H9 (cell line): ENCODE measurements around the gene TUBB4B. TPM values are rescaled to one million over a fixed set of nuclear protein-coding genes. Genes with fewer than 3 reads are reported as not detected.

ENCODE experiments used
- DNase-seq: peaks from one replicate; pipeline ENCODE4 v3.0.0-alpha.2; 2017
- H2AFZ ChIP-seq: one replicate; pipeline ENCODE4 v1.6.1; 2013; ENCODE audit warnings: mild to moderate bottlenecking, low read length, control low read depth, moderate library complexity
- H2AK5ac ChIP-seq: 2 replicates; pipeline ENCODE4 v1.6.1; 2013; ENCODE audit warnings: low read length, control low read depth, mixed read lengths; ENCODE audit not compliant: insufficient read length
- H2BK120ac ChIP-seq: one replicate; pipeline ENCODE4 v1.6.1; 2013; ENCODE audit warnings: low read depth, mild to moderate bottlenecking, low read length, control low read depth, inconsistent platforms; ENCODE audit not compliant: poor library complexity, severe bottlenecking
- H2BK12ac ChIP-seq: 2 replicates; pipeline ENCODE4 v1.6.1; 2013; ENCODE audit warnings: low read length, control low read depth, mixed read lengths, low read depth; ENCODE audit not compliant: insufficient read length
- H2BK15ac ChIP-seq: 2 replicates; pipeline ENCODE4 v1.6.1; 2013; ENCODE audit warnings: low read depth, low read length, control low read depth
- H2BK20ac ChIP-seq: one replicate; pipeline ENCODE4 v1.6.1; 2013; ENCODE audit warnings: low read depth, mild to moderate bottlenecking, low read length, control low read depth, inconsistent platforms; ENCODE audit not compliant: poor library complexity, severe bottlenecking
- H2BK5ac ChIP-seq: 2 replicates; pipeline ENCODE4 v1.6.1; 2013; ENCODE audit warnings: low read length, control low read depth, mixed read lengths; ENCODE audit not compliant: insufficient read length
- H3K14ac ChIP-seq: 2 replicates; pipeline ENCODE4 v1.6.1; 2013; ENCODE audit warnings: low read length, control low read depth; ENCODE audit not compliant: insufficient read depth
- H3K18ac ChIP-seq: 2 replicates; pipeline ENCODE4 v1.6.1; 2013; ENCODE audit warnings: low read depth, mild to moderate bottlenecking, mixed read lengths, low read length, control low read depth; ENCODE audit not compliant: insufficient read length
- H3K23ac ChIP-seq: 2 replicates; pipeline ENCODE4 v1.6.1; 2013; ENCODE audit warnings: low read length, control low read depth, mixed read lengths, low read depth; ENCODE audit not compliant: insufficient read length
- H3K23me2 ChIP-seq: 2 replicates; pipeline ENCODE4 v1.6.1; 2013; ENCODE audit warnings: low read depth, mild to moderate bottlenecking, mixed read lengths, low read length, control low read depth; ENCODE audit not compliant: insufficient read length, poor library complexity, severe bottlenecking
- H3K27ac ChIP-seq: 2 replicates; pipeline ENCODE4 v1.5.1; 2013; ENCODE audit warnings: low read length, control low read depth, mixed read lengths, low read depth; ENCODE audit not compliant: insufficient read length
- H3K27me3 ChIP-seq: 2 replicates; pipeline ENCODE4 v1.6.1; 2013; ENCODE audit warnings: low read length, control low read depth, inconsistent platforms; ENCODE audit not compliant: insufficient read depth
- H3K4ac ChIP-seq: 2 replicates; pipeline ENCODE4 v1.6.1; 2013; ENCODE audit warnings: low read depth, mild to moderate bottlenecking, control low read depth, inconsistent platforms, low read length, moderate library complexity
- H3K4me1 ChIP-seq: 2 replicates; pipeline ENCODE4 v1.6.1; 2013; ENCODE audit warnings: low read length, control low read depth, inconsistent platforms; ENCODE audit not compliant: insufficient read depth
- H3K4me2 ChIP-seq: 2 replicates; pipeline ENCODE4 v1.6.1; 2013; ENCODE audit warnings: low read length, control low read depth, mixed read lengths; ENCODE audit not compliant: insufficient read length, insufficient read depth
- H3K56ac ChIP-seq: 2 replicates; pipeline ENCODE4 v1.6.1; 2013; ENCODE audit warnings: low read depth, mild to moderate bottlenecking, mixed read lengths, low read length, control low read depth; ENCODE audit not compliant: insufficient read length
- H3K79me1 ChIP-seq: 2 replicates; pipeline ENCODE4 v1.6.1; 2013; ENCODE audit warnings: low read depth, mild to moderate bottlenecking, moderate library complexity, low read length, control low read depth, inconsistent platforms; ENCODE audit not compliant: insufficient read depth, poor library complexity, severe bottlenecking
- H3K79me2 ChIP-seq: 2 replicates; pipeline ENCODE4 v1.6.1; 2013; ENCODE audit warnings: low read length, control low read depth, inconsistent platforms; ENCODE audit not compliant: insufficient read depth
- H3K9ac ChIP-seq: 2 replicates; pipeline ENCODE4 v1.6.1; 2013; ENCODE audit warnings: low read length, control low read depth, mixed read lengths; ENCODE audit not compliant: insufficient read length; ENCODE audit errors: extremely low read depth
- H3K9me3 ChIP-seq: one replicate; pipeline ENCODE4 v1.6.1; 2013; ENCODE audit warnings: low read depth, low read length, inconsistent platforms; ENCODE audit not compliant: control insufficient read depth
- H3T11ph ChIP-seq: one replicate; pipeline ENCODE4 v1.6.1; 2013; ENCODE audit warnings: mild to moderate bottlenecking, low read length, control low read depth, inconsistent platforms
- H4K20me1 ChIP-seq: one replicate; pipeline ENCODE4 v1.6.1; 2013; ENCODE audit not compliant: control insufficient read depth, insufficient read length, insufficient read depth
- H4K5ac ChIP-seq: 2 replicates; pipeline ENCODE4 v1.6.1; 2013; ENCODE audit warnings: low read depth, mild to moderate bottlenecking, mixed read lengths, low read length, control low read depth; ENCODE audit not compliant: insufficient read length
- H4K8ac ChIP-seq: replicated peaks from 2 replicates; pipeline ENCODE4 v1.6.1; 2013; ENCODE audit warnings: low read length, control low read depth, mixed read lengths, low read depth; ENCODE audit not compliant: insufficient read length
- H4K91ac ChIP-seq: 2 replicates; pipeline ENCODE4 v1.6.1; 2013; ENCODE audit warnings: low read depth, mild to moderate bottlenecking, moderate library complexity, mixed read lengths, low read length, control low read depth; ENCODE audit not compliant: insufficient read length
- H3K27ac Mint-ChIP-seq, 3 experiments: 2 replicates in 2 of 3; 3 replicates in 1 of 3; pipeline ENCODE4 v1.8.0; 2020 to 2021; ENCODE audit warnings: mixed read lengths in 3 of 3, mild to moderate bottlenecking in 1 of 3, moderate library complexity in 1 of 3
- H3K27me3 Mint-ChIP-seq: 2 replicates; pipeline ENCODE4 v1.8.0; 2021; ENCODE audit warnings: low read depth, mild to moderate bottlenecking, moderate library complexity, mixed read lengths
- H3K36me3 Mint-ChIP-seq, 3 experiments: 2 replicates in 2 of 3; 3 replicates in 1 of 3; pipeline ENCODE4 v1.8.0; 2020 to 2021; ENCODE audit warnings: low read depth in 3 of 3, mixed read lengths in 3 of 3; ENCODE audit not compliant: insufficient read depth in 1 of 3
- H3K4me1 Mint-ChIP-seq, 2 experiments: 2 replicates each; pipeline ENCODE4 v1.8.0; 2020; ENCODE audit warnings: mixed read lengths in 2 of 2
- H3K4me3 Mint-ChIP-seq, 2 experiments: 2 replicates in 1 of 2; 3 replicates in 1 of 2; pipeline ENCODE4 v1.8.0; 2020 to 2021; ENCODE audit warnings: mild to moderate bottlenecking in 2 of 2, mixed read lengths in 2 of 2, moderate library complexity in 1 of 2
- H3K9me3 Mint-ChIP-seq, 2 experiments: 2 replicates in 1 of 2; 3 replicates in 1 of 2; pipeline ENCODE4 v1.8.0; 2020; ENCODE audit warnings: mild to moderate bottlenecking in 2 of 2, mixed read lengths in 2 of 2, moderate library complexity in 1 of 2
- CTCF ChIP-seq: fragments of 200-600 bp; sonication (generic); conservative IDR thresholded peaks from 3 replicates; pipeline ENCODE4 v1.8.0; 2021; ENCODE audit warnings: antibody characterized with exemption, mild to moderate bottlenecking
- WGBS: extraction: QIAGEN DNeasy Blood & Tissue Kit; methylation state at CpG from one replicate; pipeline ENCODE4 v1.1.7; 2013; ENCODE audit warnings: missing lambda C conversion rate, low lambda C conversion rate, mixed read lengths; ENCODE audit not compliant: insufficient read length; ENCODE audit errors: extremely low coverage; 5-methylcytosine and 5-hydroxymethylcytosine counted together
- total RNA-seq: library from RNA; stranded (reverse); gene quantifications from 2 replicates; pipeline ENCODE4 v1.2.1, GENCODE V29; 2021

Gene TUBB4B
- total RNA-seq, 1 experiment from 2014 or later = 378 TPM

- Histone ChIP-seq H3K79me2 (no peaks in the 10 kb centered on the region), H3K9me3 (no peaks in the 10 kb centered on the region), H2BK12ac (no peak overlapping the region), H2BK15ac (no peak overlapping the region), H2AFZ (no peak overlapping the region), H3K56ac (no peak overlapping the region), H4K20me1 (no peaks in the 10 kb centered on the region), H2AK5ac (no peak overlapping the region), H2BK120ac (no peak overlapping the region), H3K14ac (no peak overlapping the region), H4K8ac (no peak overlapping the region), H4K91ac (no peak overlapping the region), H3K4me1 (no peaks in the 10 kb centered on the region), H3K23ac (no peak overlapping the region), H2BK20ac (no peak overlapping the region), H4K5ac (no peak overlapping the region), H3K23me2 (no peaks in the 10 kb centered on the region), H3K9ac (no peak overlapping the region), H3K4ac (no peak overlapping the region), H3K18ac (no peak overlapping the region), H2BK5ac (no peak overlapping the region), H3K79me1 (no peaks in the 10 kb centered on the region), H3K27ac (no peak overlapping the region), H3T11ph (no peak overlapping the region), H3K4me2 (no peak overlapping the region), H3K27me3 (no peaks in the 10 kb centered on the region)
- H3K27me3 Mint-ChIP-seq = no peaks in the 10 kb centered on the region; the same call in 1 of the 2 replicates
- no peaks in the 10 kb centered on the region; a peak in 1 of 5 replicates for H3K9me3 Mint-ChIP-seq
- WGBS = no CpG with 5 or more reads among the region's 17 CpGs
- no peak for DNase-seq
- peaks cover under 1 to 4% of the 10 kb centered on the region in 2 experiments; a peak in 3 of 4 replicates for H3K4me1 Mint-ChIP-seq
- H3K4me3 Mint-ChIP-seq = no peak overlapping the region
- TF ChIP-seq CTCF = no peak
- peaks cover 11 to 53% (median 39%) of the 10 kb centered on the region in 3 experiments; a peak in 6 of 7 replicates for H3K36me3 Mint-ChIP-seq
- no peak overlapping the region for H3K27ac Mint-ChIP-seq
Measured at GRCh38 chr9:137269231-137269772, 28.2 kb downstream of the TUBB4B start.
